Activated B cell treated with CpG ODN at 0.5 μM for 24 hours (primary cell): ENCODE results near the gene SLC5A6. TPM values are rescaled to one million over a fixed set of nuclear protein-coding genes. Genes with fewer than 3 reads are reported as not detected.

Experiments used
- ATAC-seq: fragments of 200-7000 bp; cut with Tn5 transposase; one replicate; pipeline ENCODE4 v1.10.0; 2021; ENCODE audit warnings: low read depth, mild to moderate bottlenecking, moderate library complexity
- CTCF ChIA-PET: fragments of 350-600 bp; sonication (Branson Sonifier 250); formaldehyde crosslinking; loops from one replicate; lab custom pipeline; 2021; ENCODE audit warnings: antibody characterized with exemption; lab: Charles Lee
- POLR2A ChIA-PET: fragments of 350-600 bp; sonication (Branson Sonifier 250); formaldehyde crosslinking; loops from one replicate; lab custom pipeline; 2021; ENCODE audit warnings: antibody characterized with exemption; lab: Charles Lee
- DNase-seq: peaks from one replicate; pipeline ENCODE4 v3.0.0; 2022
- H3K27ac Mint-ChIP-seq: one replicate; pipeline ENCODE4 v1.8.0; 2020; ENCODE audit warnings: mixed read lengths
- H3K27me3 Mint-ChIP-seq: one replicate; pipeline ENCODE4 v1.8.0; 2021; ENCODE audit warnings: mixed read lengths
- H3K36me3 Mint-ChIP-seq: one replicate; pipeline ENCODE4 v1.8.0; 2021; ENCODE audit warnings: low read depth, mixed read lengths
- H3K4me1 Mint-ChIP-seq: one replicate; pipeline ENCODE4 v1.8.0; 2021; ENCODE audit warnings: mixed read lengths
- H3K4me3 Mint-ChIP-seq: one replicate; pipeline ENCODE4 v1.8.0; 2020; ENCODE audit warnings: mild to moderate bottlenecking, mixed read lengths
- H3K9me3 Mint-ChIP-seq: one replicate; pipeline ENCODE4 v1.8.0; 2020; ENCODE audit warnings: mixed read lengths
- CTCF ChIP-seq: fragments of 200-600 bp; IDR thresholded peaks from one replicate; pipeline ENCODE4 v1.8.0; 2022; ENCODE audit warnings: antibody characterized with exemption, mild to moderate bottlenecking
- intact Hi-C: fragments of 100-400 bp; cut with micrococcal nuclease; formaldehyde crosslinking; loops from one replicate; pipeline ENCODE4 v1.15.1; 2024
- total RNA-seq: library from RNA; stranded (reverse); gene quantifications from 2 replicates; pipeline ENCODE4 v1.2.3, GENCODE V29; 2022

The SLC5A6 gene
- total RNA-seq, 1 donor from 2014 or later, result 69.9 TPM

GRCh38 chr2:27255187-27255586, 43.1 kb upstream of the SLC5A6 start:
- no peaks in the 10 kb centered on the region for H3K36me3 Mint-ChIP-seq
- intact Hi-C loops, result no loop called here
- no peak for TF ChIP-seq CTCF
- ChIA-PET CTCF (no interaction called here), POLR2A (no interaction called here)
- no peak for DNase-seq
- no peaks in the 10 kb centered on the region for H3K4me1 Mint-ChIP-seq
- no peak overlapping the region for H3K4me3 Mint-ChIP-seq
- H3K9me3 Mint-ChIP-seq, result no peaks in the 10 kb centered on the region
- no peak overlapping the region for H3K27ac Mint-ChIP-seq
- H3K27me3 Mint-ChIP-seq, result peaks cover 51% of the 10 kb centered on the region
- no peak for ATAC-seq

- no peaks in the 10 kb centered on the region for H3K4me1 Mint-ChIP-seq
- no peak for TF ChIP-seq CTCF
- POLR2A ChIA-PET, result interaction anchor here (0.6 kb wide), 1 partner anchor 27 kb away, joined by 6 read pairs; no protein-coding TSS in a partner anchor
- H3K27me3 Mint-ChIP-seq, result peaks cover 29% of the 10 kb centered on the region
- no peaks in the 10 kb centered on the region for H3K36me3 Mint-ChIP-seq
- CTCF ChIA-PET, result interaction anchor here (1.6 kb wide), 1 partner anchor 27 kb away, joined by 11 read pairs; no protein-coding TSS in a partner anchor
- ATAC-seq (no peak), DNase-seq (no peak)
- no peak overlapping the region for H3K4me3 Mint-ChIP-seq
- H3K9me3 Mint-ChIP-seq, result no peaks in the 10 kb centered on the region
- H3K27ac Mint-ChIP-seq, result no peak overlapping the region
- intact Hi-C loops, result no loop called here
Observed at GRCh38 chr2:27251766-27252165, 39.7 kb upstream of the SLC5A6 start.

GRCh38 chr2:27250652-27251379, 38.7 kb upstream of the SLC5A6 start:
- no peak for TF ChIP-seq CTCF
- ChIA-PET CTCF (interaction anchor here (1.6 kb wide), 1 partner anchor 28 kb away, joined by 11 read pairs; no protein-coding TSS in a partner anchor), POLR2A (no interaction called here)
- H3K9me3 Mint-ChIP-seq, result no peaks in the 10 kb centered on the region
- H3K4me1 Mint-ChIP-seq, result no peaks in the 10 kb centered on the region
- intact Hi-C loops, result loop anchor here (1.0 kb wide), 1 partner anchor 29 kb away; no protein-coding TSS in a partner anchor
- peaks cover 21% of the 10 kb centered on the region for H3K27me3 Mint-ChIP-seq
- no peak overlapping the region for H3K27ac Mint-ChIP-seq
- ATAC-seq (no peak), DNase-seq (no peak)
- no peaks in the 10 kb centered on the region for H3K36me3 Mint-ChIP-seq
- H3K4me3 Mint-ChIP-seq, result no peak overlapping the region

- Mint-ChIP-seq H3K27ac (no peak overlapping the region), H3K36me3 (no peaks in the 10 kb centered on the region), H3K4me1 (no peaks in the 10 kb centered on the region), H3K9me3 (no peaks in the 10 kb centered on the region), H3K4me3 (no peak overlapping the region), H3K27me3 (peaks cover 15% of the 10 kb centered on the region)
- ChIA-PET CTCF (interaction anchor here (1.2 to 1.6 kb wide), 2 partner anchors 29 to 54 kb away, joined by 3 to 11 read pairs; no protein-coding TSS in a partner anchor), POLR2A (no interaction called here)
- no peak for DNase-seq
- no peak for ATAC-seq
- no peak for TF ChIP-seq CTCF
- intact Hi-C loops, result loop anchor here (1.0 kb wide), 1 partner anchor 30 kb away; no protein-coding TSS in a partner anchor
Observed at GRCh38 chr2:27249891-27250651, 38.0 kb upstream of the SLC5A6 start.
